Tongue (tissue), 2 donors: Measurements from ENCODE around the gene CD101. TPM values are rescaled to one million over a fixed set of nuclear protein-coding genes. Genes with fewer than 3 reads are reported as not detected.
"Not testable (repeated sequence)": the region's sequence is repeated elsewhere in the genome, so short reads cannot be mapped to it uniquely, and the experiment has no call there.

Source experiments
- DNase-seq: peaks from one replicate; pipeline ENCODE4 v3.0.0-alpha.2; 2015
- total RNA-seq: library from RNA; depleted of rRNA; stranded (reverse); fragments of >200 nt; gene quantifications from one replicate; pipeline ENCODE4 v1.2.3, GENCODE V29; 2014

Gene CD101, protein sequence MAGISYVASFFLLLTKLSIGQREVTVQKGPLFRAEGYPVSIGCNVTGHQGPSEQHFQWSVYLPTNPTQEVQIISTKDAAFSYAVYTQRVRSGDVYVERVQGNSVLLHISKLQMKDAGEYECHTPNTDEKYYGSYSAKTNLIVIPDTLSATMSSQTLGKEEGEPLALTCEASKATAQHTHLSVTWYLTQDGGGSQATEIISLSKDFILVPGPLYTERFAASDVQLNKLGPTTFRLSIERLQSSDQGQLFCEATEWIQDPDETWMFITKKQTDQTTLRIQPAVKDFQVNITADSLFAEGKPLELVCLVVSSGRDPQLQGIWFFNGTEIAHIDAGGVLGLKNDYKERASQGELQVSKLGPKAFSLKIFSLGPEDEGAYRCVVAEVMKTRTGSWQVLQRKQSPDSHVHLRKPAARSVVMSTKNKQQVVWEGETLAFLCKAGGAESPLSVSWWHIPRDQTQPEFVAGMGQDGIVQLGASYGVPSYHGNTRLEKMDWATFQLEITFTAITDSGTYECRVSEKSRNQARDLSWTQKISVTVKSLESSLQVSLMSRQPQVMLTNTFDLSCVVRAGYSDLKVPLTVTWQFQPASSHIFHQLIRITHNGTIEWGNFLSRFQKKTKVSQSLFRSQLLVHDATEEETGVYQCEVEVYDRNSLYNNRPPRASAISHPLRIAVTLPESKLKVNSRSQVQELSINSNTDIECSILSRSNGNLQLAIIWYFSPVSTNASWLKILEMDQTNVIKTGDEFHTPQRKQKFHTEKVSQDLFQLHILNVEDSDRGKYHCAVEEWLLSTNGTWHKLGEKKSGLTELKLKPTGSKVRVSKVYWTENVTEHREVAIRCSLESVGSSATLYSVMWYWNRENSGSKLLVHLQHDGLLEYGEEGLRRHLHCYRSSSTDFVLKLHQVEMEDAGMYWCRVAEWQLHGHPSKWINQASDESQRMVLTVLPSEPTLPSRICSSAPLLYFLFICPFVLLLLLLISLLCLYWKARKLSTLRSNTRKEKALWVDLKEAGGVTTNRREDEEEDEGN
- 3.0 TPM for total RNA-seq

DNA sequence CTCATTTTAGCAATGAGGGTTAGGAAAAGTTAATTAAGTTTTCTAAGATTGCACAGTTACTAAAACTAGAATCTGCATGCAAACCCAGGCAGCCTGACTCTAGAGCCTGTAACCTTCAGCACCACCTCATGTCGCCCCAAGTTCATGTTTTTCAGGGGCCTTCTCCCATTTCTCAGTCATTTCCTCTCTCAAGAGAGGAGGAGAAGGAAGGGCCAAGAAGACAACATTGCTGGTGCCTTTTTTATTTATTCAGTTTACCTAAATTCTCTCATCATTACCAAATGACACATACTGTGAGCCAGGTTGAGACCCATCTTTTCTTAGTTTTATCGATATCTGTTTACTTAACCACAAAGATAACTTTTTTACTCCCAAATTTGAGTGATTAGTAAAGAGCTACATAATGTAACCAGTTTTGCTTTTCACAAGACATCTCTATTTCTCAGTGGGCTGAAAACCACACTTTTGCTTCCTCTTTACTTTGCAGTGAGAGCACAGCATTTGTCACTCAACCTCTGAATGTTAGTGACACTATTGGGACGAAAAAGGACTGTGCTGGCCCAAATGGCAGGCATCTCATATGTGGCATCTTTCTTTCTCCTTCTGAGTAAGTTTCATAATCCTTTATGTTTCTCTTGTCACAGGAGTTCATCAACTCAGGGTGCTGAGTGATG, at the start of gene CD101:
Gene CD101 (plus strand): TSS at position 507 of the 674 bp plus-strand sequence. CDS start 58 bp downstream, at position 565.
- DNase-seq = no peak

DNA sequence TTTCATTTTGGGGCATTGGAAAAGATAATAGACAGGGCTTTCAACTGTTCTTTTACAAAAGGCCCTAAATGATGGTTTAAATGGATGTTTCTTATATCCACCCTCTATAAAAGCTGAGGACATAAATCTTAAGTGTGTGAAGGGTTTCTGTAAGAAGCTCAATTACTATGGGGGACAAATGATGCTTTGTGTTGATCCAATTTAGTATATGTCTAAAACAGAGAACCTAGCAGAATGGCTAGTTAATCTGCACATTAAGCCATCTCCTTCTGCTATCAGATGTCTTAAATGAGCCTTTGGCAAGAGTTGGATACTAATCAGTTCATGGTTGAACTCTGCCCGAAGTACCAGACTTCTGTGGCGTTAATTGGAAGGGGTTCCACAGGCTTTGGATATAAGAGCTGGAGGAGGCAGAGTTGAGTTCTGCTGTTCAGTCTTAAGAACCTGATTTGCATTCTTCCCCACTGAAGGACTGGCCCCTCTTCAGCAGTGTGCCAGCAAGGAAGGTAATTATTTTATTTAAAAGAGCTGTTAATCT, 48.8 kb upstream of the CD101 start:
- DNase-seq = peak; percentile 24

DNA sequence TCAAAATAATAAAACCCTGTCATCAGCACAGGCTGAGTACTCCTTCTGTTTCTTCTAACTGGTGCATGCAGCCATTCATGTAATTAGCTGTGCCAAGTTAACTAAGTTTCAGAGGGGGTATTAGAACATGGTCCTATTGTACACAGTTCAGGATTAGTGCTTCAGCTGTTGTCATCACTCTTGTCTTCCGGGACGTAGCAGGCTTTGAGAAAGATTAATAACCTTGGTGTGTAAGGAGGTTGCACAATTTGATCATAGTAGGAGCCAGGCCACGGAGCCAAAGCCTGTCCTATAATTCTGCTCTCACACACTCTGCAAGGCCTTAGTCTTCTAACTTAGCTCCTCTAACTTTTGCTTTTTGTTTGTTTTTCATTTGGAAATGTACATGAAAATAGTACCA, 47.1 kb upstream of the CD101 start:
- DNase-seq = peak; percentile 94

DNA sequence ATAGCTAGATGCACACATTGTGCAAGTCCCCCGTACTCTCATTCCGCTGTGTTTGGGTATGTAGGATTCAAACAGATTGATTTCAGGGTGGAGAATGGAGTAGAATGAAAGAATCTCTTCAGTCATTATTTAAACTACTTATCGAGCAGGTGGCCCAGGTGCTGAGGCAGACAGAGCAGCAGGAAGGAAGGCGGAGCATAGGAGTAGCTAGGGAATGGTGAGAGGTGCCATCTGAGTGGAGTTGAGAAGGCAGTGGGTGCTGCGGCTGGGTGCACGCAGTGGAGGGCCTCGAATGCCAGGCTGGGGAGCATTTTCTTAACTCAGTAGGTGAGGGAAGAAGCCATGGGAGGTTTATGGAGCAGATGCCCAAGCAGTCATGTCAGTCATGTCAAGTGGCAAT, 45.2 kb upstream of the CD101 start:
- no peak for DNase-seq

DNA sequence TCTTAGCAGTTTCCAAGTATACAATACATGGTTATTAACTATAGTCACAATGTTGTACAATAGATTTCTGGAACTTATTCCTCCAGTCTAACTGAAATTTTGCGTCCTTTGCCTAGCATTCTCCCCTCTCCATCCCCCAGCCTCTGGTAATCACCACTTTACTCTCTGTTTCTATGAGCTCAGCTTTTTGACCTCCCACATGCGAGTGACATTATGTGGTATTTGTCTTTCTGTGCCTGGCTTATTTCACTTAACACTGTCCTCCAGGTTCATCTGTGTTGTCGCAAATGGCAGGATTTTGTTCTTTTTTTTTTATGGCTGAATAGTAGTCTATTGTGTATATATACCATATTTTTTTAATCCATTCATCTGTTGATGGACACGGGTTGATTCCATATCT, 43.9 kb upstream of the CD101 start:
- DNase-seq = no peak

DNA sequence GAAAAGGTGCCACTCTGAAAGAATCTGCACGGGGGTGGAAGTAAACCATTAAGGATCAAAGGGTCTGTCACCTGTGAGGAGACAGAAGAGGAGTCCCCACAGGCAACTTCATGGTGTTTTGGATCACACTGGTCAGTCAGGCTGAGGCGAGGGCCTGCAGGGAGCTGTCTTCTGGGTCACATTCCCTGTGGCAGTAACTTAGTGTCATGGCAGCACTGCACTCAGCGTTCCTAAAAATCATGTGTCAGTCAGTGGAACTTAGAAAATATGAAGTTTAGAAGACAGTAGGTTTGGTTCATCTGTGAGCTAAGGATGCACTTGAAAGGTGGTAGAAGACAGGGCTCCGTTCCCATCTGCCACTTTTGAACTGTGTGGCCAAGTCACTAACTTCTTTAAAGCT, 43.5 kb upstream of the CD101 start:
- DNase-seq = no peak

DNA sequence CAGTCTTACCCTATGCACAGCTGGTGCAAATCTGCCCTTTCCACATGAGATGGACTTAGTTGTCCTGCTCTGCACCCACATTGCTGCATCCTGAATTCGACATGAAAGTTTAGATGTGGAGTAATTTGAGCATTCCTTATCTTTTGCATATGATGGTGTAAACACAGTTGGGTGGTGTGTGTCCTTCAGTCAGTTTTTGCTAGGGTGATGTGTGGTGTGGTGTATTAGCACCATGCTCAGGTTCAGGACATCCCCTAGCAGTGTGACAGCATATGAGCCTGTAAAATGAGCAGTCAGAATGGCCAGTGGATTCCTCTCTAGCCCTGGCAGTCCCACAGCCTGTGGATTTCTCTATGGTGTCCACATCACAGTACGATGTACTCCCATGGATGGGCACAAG, 42.6 kb upstream of the CD101 start:
- DNase-seq = no peak

DNA sequence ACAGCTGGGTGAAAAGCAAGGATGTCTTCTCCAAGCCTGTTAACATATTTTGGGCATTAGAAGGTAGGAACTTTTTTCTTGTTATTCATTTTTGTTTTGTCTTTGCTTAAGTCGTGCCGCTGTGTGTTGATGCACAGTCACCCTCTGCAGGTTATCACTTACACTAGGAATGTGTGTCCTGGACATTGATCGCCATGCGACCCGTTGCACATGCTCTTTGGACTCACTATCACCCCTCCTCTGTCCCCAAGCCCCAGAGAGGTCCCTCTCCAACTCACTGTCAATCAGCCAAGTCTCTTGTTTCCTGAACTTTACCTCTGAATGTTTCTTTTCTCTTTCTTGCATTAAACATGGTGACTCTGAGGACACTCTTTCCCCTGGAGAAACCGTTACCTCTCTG, 40.0 kb upstream of the CD101 start:
- no peak for DNase-seq

DNA sequence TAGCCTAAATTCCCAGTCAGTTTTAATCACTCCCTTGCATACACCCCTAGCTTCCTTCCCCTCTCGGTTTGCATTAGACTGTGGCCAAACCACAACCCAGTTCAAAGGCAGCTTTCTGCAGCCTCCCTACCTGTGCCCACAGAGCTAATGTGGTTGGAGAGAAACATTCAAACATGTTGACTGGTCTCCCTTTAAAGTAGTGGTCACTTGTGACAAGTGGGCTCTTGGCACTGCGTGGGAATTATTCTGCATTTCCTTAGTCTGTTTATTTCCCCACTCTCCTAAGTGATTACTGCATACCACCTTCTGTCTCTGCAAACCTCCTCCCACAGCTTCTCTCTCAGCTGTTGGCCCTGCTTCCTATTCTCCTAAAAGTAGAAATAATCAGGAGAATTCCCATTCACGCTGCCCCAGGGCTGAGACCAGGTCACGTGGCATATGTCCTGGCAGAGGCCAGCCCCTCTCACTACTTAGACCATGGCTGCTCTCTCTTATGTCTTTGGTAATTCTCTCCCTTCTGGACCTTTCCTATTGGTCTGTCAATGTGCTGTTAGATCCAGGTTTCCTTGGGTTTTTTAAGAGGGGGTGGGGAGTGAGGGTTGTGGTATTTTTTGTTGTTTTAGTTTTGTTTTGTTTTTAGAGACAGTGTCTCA, 38.4 kb upstream of the CD101 start:
- no peak for DNase-seq

DNA sequence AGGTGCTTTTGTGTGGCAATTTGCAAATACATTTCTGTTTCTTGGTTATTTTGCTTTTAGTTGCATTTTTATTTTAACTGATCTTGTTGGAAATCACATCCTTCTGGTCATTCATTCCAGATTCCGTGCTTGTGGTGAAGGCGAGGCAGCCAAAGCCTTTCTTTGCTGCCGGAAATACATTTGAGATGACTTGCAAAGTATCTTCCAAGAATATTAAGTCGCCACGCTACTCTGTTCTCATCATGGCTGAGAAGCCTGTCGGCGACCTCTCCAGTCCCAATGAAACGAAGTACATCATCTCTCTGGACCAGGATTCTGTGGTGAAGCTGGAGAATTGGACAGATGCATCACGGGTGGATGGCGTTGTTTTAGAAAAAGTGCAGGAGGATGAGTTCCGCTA, 34.8 kb upstream of the CD101 start:
- DNase-seq = no peak

DNA sequence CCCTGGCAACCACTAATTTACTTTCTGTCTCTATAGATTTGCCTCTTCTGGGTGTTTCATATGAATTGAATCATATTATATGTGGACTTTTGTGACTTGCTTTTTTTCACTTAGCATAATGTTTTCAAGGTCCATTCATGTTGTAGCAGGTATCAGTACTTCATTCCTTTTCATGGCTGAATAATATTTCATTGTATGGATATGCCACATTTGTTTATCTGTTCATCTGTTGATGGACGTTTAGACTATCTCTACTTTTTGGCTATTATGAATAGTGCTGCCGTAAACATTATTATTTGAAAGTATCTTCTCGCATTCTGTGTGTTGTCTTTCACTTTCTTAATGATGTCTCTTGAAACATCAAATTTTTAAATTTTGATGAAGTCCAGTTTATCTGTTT, 32.8 kb upstream of the CD101 start:
- no peak for DNase-seq

DNA sequence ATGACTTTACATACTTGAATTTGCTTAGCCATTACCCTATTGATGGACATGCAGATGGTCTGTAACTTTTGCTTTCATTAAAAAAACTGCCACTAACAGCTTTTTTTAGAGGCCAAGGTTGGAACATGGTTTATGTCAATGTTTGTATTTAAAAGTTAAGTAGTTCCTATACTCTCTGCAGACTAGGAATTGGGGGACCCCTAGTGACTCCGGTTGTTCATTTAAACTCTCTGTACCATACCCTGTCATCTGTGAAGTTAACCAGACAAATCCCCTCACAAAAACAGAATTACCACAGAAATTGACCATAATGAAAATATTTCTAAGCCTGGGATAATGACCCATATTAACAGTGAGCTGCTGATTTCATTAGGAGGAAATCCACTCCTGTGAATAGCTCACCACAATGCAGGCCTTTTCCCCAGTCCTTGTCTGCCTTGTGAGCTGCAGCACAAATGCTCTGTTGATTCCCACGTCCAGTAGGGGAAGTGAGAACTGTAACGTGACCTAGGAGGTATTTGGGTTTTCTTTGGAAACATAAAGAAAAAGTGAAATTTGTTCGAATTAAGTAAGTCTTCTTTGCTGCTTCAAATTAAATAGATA, 30.2 kb upstream of the CD101 start:
- DNase-seq = peak; percentile 55

DNA sequence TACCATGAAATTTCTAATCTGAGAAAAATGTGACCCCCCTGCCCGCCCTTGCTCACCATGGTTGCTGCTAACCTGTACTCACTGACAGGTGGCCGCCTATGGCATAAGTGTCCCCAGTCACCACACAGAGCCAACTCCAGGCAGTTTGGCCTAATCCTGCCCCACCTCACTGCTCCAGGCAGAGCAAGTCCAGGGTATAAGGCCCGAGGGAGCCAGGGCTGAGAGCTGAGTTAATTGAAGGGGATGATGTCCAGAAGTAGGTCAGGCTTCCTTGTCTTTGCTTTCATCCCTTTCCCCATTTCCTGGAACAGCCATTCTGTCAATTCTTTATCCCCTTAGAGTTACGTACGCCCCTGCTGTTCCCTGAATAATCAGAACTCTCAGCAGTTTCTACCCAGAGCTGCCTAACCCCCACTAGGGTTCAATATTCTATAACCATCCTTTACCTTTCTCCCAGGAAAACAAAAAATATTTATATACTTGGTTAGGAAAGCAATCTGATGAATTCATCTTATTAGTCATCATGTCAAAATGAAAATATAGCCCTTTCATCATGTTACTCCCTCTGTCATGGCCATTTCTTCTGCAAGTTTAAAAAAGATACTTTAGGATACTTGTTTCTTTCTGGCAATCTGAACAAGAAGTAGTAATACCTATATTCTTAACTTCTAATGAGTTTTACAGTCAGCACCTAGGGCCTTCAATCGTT, 29.4 kb upstream of the CD101 start:
- no peak for DNase-seq

DNA sequence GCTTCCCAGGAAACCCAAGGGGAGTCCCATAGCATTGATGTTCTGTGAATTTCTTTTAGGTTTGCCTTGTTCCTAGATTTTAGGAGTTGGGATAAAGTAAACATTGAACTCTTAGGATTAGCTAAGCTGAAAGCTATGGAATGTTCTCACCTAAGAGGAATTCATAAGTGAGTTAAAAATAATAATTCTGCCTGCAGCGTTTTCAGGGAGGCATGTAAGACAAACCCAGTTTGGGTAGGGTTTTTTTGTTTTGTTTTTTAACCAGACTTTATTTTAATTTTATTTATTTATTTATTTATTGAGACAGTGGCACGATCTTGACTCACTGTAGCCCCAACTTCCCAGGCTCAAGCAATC, 28.9 kb upstream of the CD101 start:
- no peak for DNase-seq

DNA sequence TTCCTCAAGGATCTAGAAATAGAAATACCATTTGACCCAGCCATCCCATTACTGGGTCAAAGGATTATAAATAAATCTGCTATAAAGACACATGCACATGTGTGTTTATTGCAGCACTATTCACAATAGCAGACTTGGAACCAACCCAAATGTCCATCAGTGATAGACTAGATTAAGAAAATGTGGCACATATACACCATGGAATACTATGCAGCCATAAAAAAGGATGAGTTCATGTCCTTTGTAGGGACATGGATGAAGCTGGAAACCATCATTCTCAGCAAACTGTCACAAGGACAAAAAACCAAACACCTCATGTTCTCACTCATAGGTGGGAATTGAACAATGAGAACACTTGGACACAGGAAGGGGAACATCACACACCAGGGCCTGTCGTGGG, 21.3 kb upstream of the CD101 start:
- not testable (repeated sequence) for DNase-seq

DNA sequence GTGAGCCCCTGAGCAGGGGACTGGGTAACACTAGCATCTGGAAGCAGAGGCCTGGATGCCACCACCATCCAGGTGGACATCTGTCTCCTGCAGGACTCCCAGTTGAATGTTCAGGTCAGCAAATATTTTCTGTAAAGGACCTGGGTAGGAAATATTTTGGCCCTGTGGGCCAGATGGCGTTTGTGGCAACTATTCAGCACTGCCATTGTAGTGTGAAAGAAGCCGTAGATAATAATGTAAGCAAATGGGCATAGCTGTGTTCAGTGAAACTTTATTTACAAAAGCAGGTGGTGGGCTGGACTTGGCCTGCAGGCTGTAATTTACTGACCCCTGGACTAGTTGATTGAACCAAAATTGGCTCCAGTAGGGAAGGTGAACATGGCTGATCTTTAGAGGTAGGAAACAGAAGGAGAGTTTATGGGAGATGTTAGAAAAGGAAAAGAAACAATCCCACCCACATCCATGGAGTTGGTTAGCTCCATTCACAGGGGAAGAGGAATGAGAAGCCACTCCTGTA, 20.0 kb upstream of the CD101 start:
- no peak for DNase-seq

DNA sequence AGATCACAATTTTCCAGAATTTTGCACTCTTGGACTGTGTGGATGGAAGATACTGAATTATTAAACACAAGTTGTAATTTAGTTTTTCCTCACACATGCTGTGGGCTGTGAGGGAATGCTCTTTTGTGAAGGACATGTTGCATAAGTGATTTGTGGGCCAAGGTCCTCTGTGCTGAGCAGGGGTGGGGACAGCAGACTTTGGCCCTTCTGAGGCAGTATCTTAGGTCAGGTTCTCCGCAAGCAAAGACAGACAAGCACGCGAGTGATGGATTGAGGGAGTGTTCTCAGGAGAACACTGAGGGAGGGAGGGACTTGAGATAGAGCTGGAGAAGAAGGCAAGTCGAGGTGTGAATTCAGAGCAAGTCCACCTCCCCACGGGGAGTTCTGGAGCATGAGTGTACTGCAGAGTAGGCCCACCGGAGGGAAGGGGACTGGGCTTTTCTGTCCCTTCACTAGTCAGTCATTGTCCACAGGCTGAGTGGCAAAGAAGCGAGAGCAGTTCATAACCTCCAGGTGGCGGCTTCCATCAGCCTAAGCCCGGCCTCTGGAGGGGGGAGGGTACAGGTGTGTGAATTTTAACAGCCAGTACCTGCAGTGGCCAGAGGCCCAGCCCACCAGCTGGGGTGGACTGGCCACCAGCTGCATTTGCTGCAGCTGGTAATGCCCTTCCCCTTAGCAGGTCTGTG, 19.1 kb upstream of the CD101 start:
- DNase-seq = no peak

DNA sequence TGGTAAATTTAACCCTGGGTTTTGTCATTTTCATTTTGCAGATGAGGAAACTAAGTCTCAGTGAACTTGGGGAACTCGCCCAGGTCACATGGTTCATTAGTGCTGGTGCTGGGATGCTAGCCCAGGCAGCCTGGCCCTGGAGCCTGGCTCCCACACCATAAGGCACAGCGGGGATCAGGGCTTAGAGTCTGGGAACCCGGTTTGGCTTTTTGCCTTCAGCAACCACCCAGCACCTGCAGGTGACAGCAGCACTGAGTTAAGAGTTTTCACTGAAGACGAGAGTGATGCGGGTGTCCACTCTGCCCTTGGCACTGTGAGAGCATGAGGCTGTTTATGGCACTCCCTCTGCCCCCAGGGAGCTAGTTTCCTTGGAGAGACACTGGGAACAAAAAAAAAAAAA, 18.4 kb upstream of the CD101 start:
- DNase-seq = no peak

DNA sequence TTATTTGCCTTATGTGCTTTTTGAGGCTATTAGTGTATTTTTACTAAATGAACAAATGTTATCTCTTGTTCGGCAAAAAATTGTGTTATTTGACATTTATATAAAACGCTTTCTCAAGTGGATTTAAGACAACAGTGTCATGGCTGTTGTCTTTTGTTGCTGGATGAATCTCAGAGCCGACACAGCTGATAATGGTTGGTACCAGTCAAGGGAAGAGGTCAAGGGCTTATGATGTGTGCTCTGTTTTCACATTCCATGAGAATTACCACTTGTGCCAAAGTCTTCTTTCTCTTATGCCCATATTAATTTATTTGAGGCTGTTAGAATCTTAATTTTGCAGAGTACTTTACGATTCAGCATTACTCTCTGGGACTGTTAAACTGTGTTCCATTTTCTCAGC, 17.9 kb upstream of the CD101 start:
- DNase-seq = no peak
